PC-9 (cell line): ENCODE results near the gene USP35. TPM values are rescaled to one million over a fixed set of nuclear protein-coding genes. Genes with fewer than 3 reads are reported as not detected.

Experiments
- BruUV-seq: library from RNA; stranded (reverse); fragments of 400-500 nt; replicated peaks from 2 replicates; lab custom pipeline; 2021; lab: Mats Ljungman, UMichigan
- CTCF ChIA-PET: fragments of 300-600 bp; sonication (Branson Sonifier 250); formaldehyde crosslinking; loops from one replicate; lab custom pipeline; 2022; ENCODE audit warnings: antibody characterized with exemption; lab: Charles Lee
- POLR2A ChIA-PET: fragments of 300-600 bp; sonication (Branson Sonifier 250); formaldehyde crosslinking; loops from one replicate; lab custom pipeline; 2022; ENCODE audit warnings: antibody characterized with exemption; ENCODE audit not compliant: unreplicated experiment; lab: Charles Lee
- DNase-seq, 2 experiments: peaks; one replicate each; pipeline versions ENCODE4 v3.0.0 to v3.0.0-alpha.2; 2015 to 2022; ENCODE audit warnings: mixed read lengths in 1 of 2
- H2AFZ ChIP-seq: fragments of 200-600 bp; sonication (generic); 2 replicates; pipeline ENCODE4 v1.8.1; 2017; ENCODE audit warnings: antibody characterized with exemption
- H3F3A ChIP-seq: fragments of 200-600 bp; sonication (generic); 2 replicates; pipeline ENCODE4 v1.8.1; 2017; ENCODE audit warnings: antibody characterized with exemption, mild to moderate bottlenecking, low read depth; ENCODE audit not compliant: insufficient read depth
- H3K27ac ChIP-seq: fragments of 200-600 bp; sonication (generic); 2 replicates; pipeline ENCODE4 v1.6.1; 2016; ENCODE audit warnings: mixed run types
- H3K27me3 ChIP-seq: fragments of 200-600 bp; sonication (generic); 2 replicates; pipeline ENCODE4 v1.6.1; 2016; ENCODE audit warnings: low read depth, mixed run types; ENCODE audit not compliant: insufficient read depth
- H3K36me3 ChIP-seq: fragments of 200-600 bp; sonication (generic); 2 replicates; pipeline ENCODE4 v1.6.1; 2016; ENCODE audit warnings: low read depth, mixed run types
- H3K4me1 ChIP-seq: fragments of 200-600 bp; sonication (generic); replicated peaks from 2 replicates; pipeline ENCODE4 v1.6.1; 2016; ENCODE audit warnings: mixed run types; ENCODE audit not compliant: insufficient read depth
- H3K4me2 ChIP-seq: fragments of 200-600 bp; sonication (generic); 2 replicates; pipeline ENCODE4 v1.6.1; 2017; ENCODE audit warnings: mixed run types
- H3K4me3 ChIP-seq: fragments of 200-600 bp; sonication (generic); 2 replicates; pipeline ENCODE4 v1.6.1; 2016; ENCODE audit warnings: mixed run types
- H3K79me2 ChIP-seq: fragments of 200-600 bp; sonication (generic); 2 replicates; pipeline ENCODE4 v1.6.1; 2017; ENCODE audit warnings: low read depth, mixed run types
- H3K9me2 ChIP-seq: fragments of 200-600 bp; sonication (generic); 2 replicates; pipeline ENCODE4 v1.8.1; 2017; ENCODE audit warnings: mild to moderate bottlenecking; ENCODE audit not compliant: insufficient read depth
- H3K9me3 ChIP-seq: fragments of 200-600 bp; sonication (generic); 2 replicates; pipeline ENCODE4 v1.8.1; 2016; ENCODE audit warnings: low read depth; ENCODE audit not compliant: insufficient read depth
- H4K20me1 ChIP-seq: fragments of 200-600 bp; sonication (generic); 2 replicates; pipeline ENCODE4 v1.8.1; 2017; ENCODE audit not compliant: insufficient read depth
- CTCF ChIP-seq: fragments of 200-600 bp; sonication (generic); conservative IDR thresholded peaks from 2 replicates; pipeline ENCODE4 v1.6.1; 2017; ENCODE audit warnings: mixed run types, antibody characterized with exemption, mild to moderate bottlenecking, moderate library complexity
- EZH2 ChIP-seq: fragments of 200-600 bp; sonication (generic); IDR thresholded peaks from 2 replicates; pipeline ENCODE4 v1.8.0; 2017; ENCODE audit warnings: antibody characterized with exemption, low read depth
- intact Hi-C: fragments of 100-400 bp; cut with micrococcal nuclease; formaldehyde crosslinking; loops from one replicate; pipeline ENCODE4 v1.10.0; 2022; ENCODE audit not compliant: unreplicated experiment
- total RNA-seq: library from RNA; stranded (reverse); gene quantifications from 2 replicates; pipeline ENCODE4 v1.2.3, GENCODE V29; 2021

The USP35 gene
- total RNA-seq, 1 experiment from 2014 or later: 13.5 TPM

- H4K20me1 ChIP-seq: no peaks in the 10 kb centered on the region
- H3K27ac ChIP-seq: no peak overlapping the region
- POLR2A ChIA-PET: no interaction called here
- H3K9me3 ChIP-seq: peaks cover 4% of the 10 kb centered on the region
- H3F3A ChIP-seq: no peaks in the 10 kb centered on the region
- H3K4me1 ChIP-seq: no peaks in the 10 kb centered on the region; the same call in 1 of the 2 replicates
- no peaks in the 10 kb centered on the region; the same call in 1 of the 2 replicates for H3K9me2 ChIP-seq
- no peaks in the 10 kb centered on the region for H3K79me2 ChIP-seq
- BruUV-seq: no TSS peak
- H3K4me3 ChIP-seq: no peak overlapping the region
- no peak overlapping the region for H3K4me2 ChIP-seq
- CTCF ChIA-PET: no interaction called here
- H2AFZ ChIP-seq: no peak overlapping the region
- TF ChIP-seq EZH2: no peak
- no peak for TF ChIP-seq CTCF
- intact Hi-C loops: no loop called here
- H3K27me3 ChIP-seq: no peaks in the 10 kb centered on the region
- H3K36me3 ChIP-seq: no peaks in the 10 kb centered on the region
- DNase-seq: no peak
Observed at GRCh38 chr11:78248191-78248590, 59.5 kb downstream of the USP35 start.

DNA sequence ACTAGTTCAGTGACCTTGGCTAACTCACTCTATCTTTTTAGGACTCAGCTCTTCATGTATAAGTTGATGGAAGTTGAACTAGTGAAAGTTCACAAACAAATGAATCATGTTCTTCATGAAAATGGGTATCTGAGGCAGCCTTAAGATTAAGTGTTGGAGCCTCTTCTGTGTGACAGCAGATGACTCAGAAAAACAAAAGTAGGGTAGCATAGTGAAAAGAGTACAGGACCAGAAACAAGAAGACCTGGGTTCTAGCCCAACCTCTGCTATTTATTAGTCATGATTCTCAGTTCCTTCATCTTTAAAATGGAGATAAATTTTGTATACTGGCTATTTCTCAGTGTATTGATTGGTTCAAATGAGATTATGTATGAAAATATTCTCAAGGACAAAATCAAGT is 60.2 kb downstream of the USP35 start:
- H3K36me3 ChIP-seq: no peaks in the 10 kb centered on the region
- H3K9me2 ChIP-seq: no peaks in the 10 kb centered on the region; the same call in 1 of the 2 replicates
- TF ChIP-seq CTCF: no peak
- no peak for TF ChIP-seq EZH2
- no peak overlapping the region for H3K27ac ChIP-seq
- intact Hi-C loops: no loop called here
- no peak overlapping the region for H2AFZ ChIP-seq
- peaks cover 4% of the 10 kb centered on the region for H3K9me3 ChIP-seq
- ChIA-PET POLR2A (no interaction called here), CTCF (no interaction called here)
- H3F3A ChIP-seq: no peaks in the 10 kb centered on the region
- H3K4me3 ChIP-seq: no peak overlapping the region
- no TSS peak for BruUV-seq
- DNase-seq: no peak
- H3K27me3 ChIP-seq: no peaks in the 10 kb centered on the region
- peaks cover 4% of the 10 kb centered on the region; the same call in 1 of the 2 replicates for H3K4me1 ChIP-seq
- H3K79me2 ChIP-seq: no peaks in the 10 kb centered on the region
- no peak overlapping the region for H3K4me2 ChIP-seq
- H4K20me1 ChIP-seq: no peaks in the 10 kb centered on the region

DNA sequence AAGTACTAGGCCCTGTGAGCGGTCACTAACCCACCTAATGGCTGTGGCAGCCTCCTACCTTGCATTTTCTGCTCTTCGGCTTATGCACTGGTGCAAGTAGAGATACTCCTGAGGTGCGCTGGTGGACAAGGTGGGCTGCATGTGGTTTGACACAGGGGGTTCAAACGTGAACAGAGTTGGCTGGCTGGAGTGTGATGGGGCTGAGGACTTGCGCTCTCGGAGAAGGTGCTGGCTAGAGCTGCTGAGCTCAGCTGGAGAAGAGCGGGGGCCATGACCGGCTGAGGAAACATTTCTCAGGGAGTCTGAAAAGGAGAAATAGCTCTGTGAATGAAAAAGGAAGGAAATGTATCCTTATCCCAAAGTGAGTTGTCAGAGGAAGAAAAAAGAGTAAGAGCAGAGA is 61.4 kb downstream of the USP35 start:
- ChIA-PET CTCF (no interaction called here), POLR2A (no interaction called here)
- Histone ChIP-seq H3K36me3 (no peaks in the 10 kb centered on the region), H4K20me1 (no peaks in the 10 kb centered on the region), H3K4me2 (no peak overlapping the region), H3K4me3 (no peak overlapping the region), H3K79me2 (no peaks in the 10 kb centered on the region), H3F3A (no peaks in the 10 kb centered on the region), H2AFZ (no peak overlapping the region), H3K27ac (no peak overlapping the region), H3K4me1 (peaks cover 8% of the 10 kb centered on the region; the same call in 1 of the 2 replicates), H3K27me3 (no peaks in the 10 kb centered on the region), H3K9me3 (peaks cover 4% of the 10 kb centered on the region), H3K9me2 (no peaks in the 10 kb centered on the region; the same call in 1 of the 2 replicates)
- TF ChIP-seq EZH2 (no peak), CTCF (no peak)
- no peak for DNase-seq
- intact Hi-C loops: no loop called here
- BruUV-seq: no TSS peak
